NT2/D1 (cell line): Measurements from ENCODE around the gene NXPH3.

Experiments
- SUZ12 ChIP-seq: IDR thresholded peaks from 2 replicates; pipeline ENCODE4 v1.6.1; 2011; ENCODE audit not compliant: insufficient read length, insufficient read depth; ENCODE audit errors: extremely low read depth
- YY1 ChIP-seq: IDR thresholded peaks from 2 replicates; pipeline ENCODE4 v1.6.1; 2011; ENCODE audit not compliant: insufficient read length, insufficient read depth
- ZNF274 ChIP-seq: IDR thresholded peaks from 2 replicates; pipeline ENCODE4 v1.6.1; 2011; ENCODE audit warnings: mild to moderate bottlenecking, low read depth, low read length

DNA sequence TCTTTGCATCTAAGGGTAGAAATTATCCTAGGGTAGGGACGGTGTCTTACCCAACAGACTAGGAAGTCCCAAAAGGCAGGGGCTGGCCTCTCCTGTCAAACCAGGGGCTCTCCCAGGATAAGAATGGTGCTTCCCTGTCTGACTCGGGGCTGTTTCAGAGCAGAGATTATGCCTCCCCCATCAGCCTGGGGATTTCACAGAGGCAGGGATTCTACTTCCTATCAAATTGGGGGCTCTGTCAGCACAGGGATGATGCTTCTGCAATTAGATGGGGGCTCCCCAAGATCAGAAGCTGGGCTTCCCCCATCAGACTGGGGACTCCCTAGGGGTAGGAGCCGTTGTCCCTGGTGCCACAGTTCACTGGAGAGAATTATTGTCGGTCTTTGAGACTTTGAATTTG lies 2.3 kb downstream of the NXPH3 start:
- TF ChIP-seq ZNF274 (no peak), SUZ12 (no peak), YY1 (no peak)
